Mesendoderm (in vitro differentiated cells): ENCODE data around the gene KBTBD13.
"Not testable (repeated sequence)": the region's sequence is repeated elsewhere in the genome, so short reads cannot be mapped to it uniquely, and the experiment has no call there.

ENCODE experiments used
- DNase-seq: peaks from one replicate; pipeline ENCODE4 v3.0.0; 2013
- H2AK5ac ChIP-seq: 2 replicates; pipeline ENCODE4 v1.6.1; 2013; ENCODE audit warnings: low read length, inconsistent platforms
- H2BK120ac ChIP-seq: 2 replicates; pipeline ENCODE4 v1.6.1; 2013; ENCODE audit warnings: low read depth, mild to moderate bottlenecking, low read length, moderate library complexity, mixed read lengths
- H2BK15ac ChIP-seq: replicated peaks from 2 replicates; pipeline ENCODE4 v1.6.1; 2013; ENCODE audit warnings: low read depth, mild to moderate bottlenecking, moderate library complexity
- H2BK5ac ChIP-seq: 2 replicates; pipeline ENCODE4 v1.6.1; 2013; ENCODE audit warnings: low read length, inconsistent platforms
- H3K18ac ChIP-seq: 2 replicates; pipeline ENCODE4 v1.6.1; 2013; ENCODE audit warnings: mild to moderate bottlenecking, low read length, mixed read lengths
- H3K23ac ChIP-seq: one replicate; pipeline ENCODE4 v1.6.1; 2013; ENCODE audit warnings: low read length
- H3K27ac ChIP-seq: 2 replicates; pipeline ENCODE4 v1.5.1; 2013; ENCODE audit warnings: low read depth, mild to moderate bottlenecking, inconsistent platforms, low read length, moderate library complexity
- H3K27me3 ChIP-seq: 2 replicates; pipeline ENCODE4 v1.6.1; 2013; ENCODE audit warnings: low read length, control low read depth, mild to moderate bottlenecking, inconsistent platforms; ENCODE audit not compliant: insufficient read depth, poor library complexity
- H3K36me3 ChIP-seq: 2 replicates; pipeline ENCODE4 v1.6.1; 2013; ENCODE audit warnings: low read length, inconsistent platforms; ENCODE audit not compliant: control insufficient read depth, insufficient read depth
- H3K4ac ChIP-seq: one replicate; pipeline ENCODE4 v1.6.1; 2013; ENCODE audit warnings: low read depth, mild to moderate bottlenecking, low read length, moderate library complexity
- H3K4me1 ChIP-seq: 2 replicates; pipeline ENCODE4 v1.6.1; 2013; ENCODE audit warnings: low read depth, low read length, inconsistent platforms; ENCODE audit not compliant: control insufficient read depth
- H3K4me2 ChIP-seq: 2 replicates; pipeline ENCODE4 v1.6.1; 2013; ENCODE audit warnings: low read length
- H3K4me3 ChIP-seq: 2 replicates; pipeline ENCODE4 v1.5.1; 2013; ENCODE audit warnings: mild to moderate bottlenecking, low read length
- H3K56ac ChIP-seq: one replicate; pipeline ENCODE4 v1.6.1; 2013; ENCODE audit warnings: low read length
- H3K79me1 ChIP-seq: 2 replicates; pipeline ENCODE4 v1.6.1; 2013; ENCODE audit warnings: low read length, inconsistent platforms
- H3K79me2 ChIP-seq: 2 replicates; pipeline ENCODE4 v1.6.1; 2013; ENCODE audit warnings: mild to moderate bottlenecking, low read length; ENCODE audit not compliant: control insufficient read depth, insufficient read depth
- H3K9ac ChIP-seq: 2 replicates; pipeline ENCODE4 v1.6.1; 2013; ENCODE audit warnings: low read length, inconsistent platforms
- H4K5ac ChIP-seq: one replicate; pipeline ENCODE4 v1.6.1; 2013; ENCODE audit warnings: low read length
- H4K8ac ChIP-seq: one replicate; pipeline ENCODE4 v1.6.1; 2013; ENCODE audit warnings: low read depth, mild to moderate bottlenecking, control low read depth, low read length, moderate library complexity
- WGBS: extraction: QIAGEN DNeasy Blood & Tissue Kit; methylation state at CpG from one replicate; pipeline ENCODE4 v1.1.7; 2013; ENCODE audit warnings: low lambda C conversion rate, missing lambda C conversion rate; ENCODE audit not compliant: insufficient coverage; ENCODE audit errors: extremely low coverage; 5-methylcytosine and 5-hydroxymethylcytosine counted together

KBTBD13 gene

GRCh38 chr15:65074946-65075345 lies 1.6 kb upstream of the KBTBD13 start:
- not testable (repeated sequence) for DNase-seq, H3K36me3 ChIP-seq, H2BK120ac ChIP-seq, H3K4ac ChIP-seq, H3K79me1 ChIP-seq, H4K8ac ChIP-seq, H3K18ac ChIP-seq, H3K23ac ChIP-seq, H3K4me3 ChIP-seq, H3K27ac ChIP-seq, H3K4me1 ChIP-seq, H4K5ac ChIP-seq, H3K56ac ChIP-seq, H3K27me3 ChIP-seq, H3K79me2 ChIP-seq, H3K4me2 ChIP-seq, H2BK5ac ChIP-seq, H2AK5ac ChIP-seq, H3K9ac ChIP-seq, H2BK15ac ChIP-seq
- WGBS = no CpG with 5 or more reads among the region's 22 CpGs

- not testable (repeated sequence) for H2AK5ac ChIP-seq, H2BK120ac ChIP-seq, H3K36me3 ChIP-seq, H3K23ac ChIP-seq, H3K27me3 ChIP-seq, H3K27ac ChIP-seq, H3K79me2 ChIP-seq, H3K4me1 ChIP-seq, H3K4ac ChIP-seq, H2BK5ac ChIP-seq, H4K8ac ChIP-seq, H3K4me2 ChIP-seq, H2BK15ac ChIP-seq, H4K5ac ChIP-seq, H3K79me1 ChIP-seq, H3K9ac ChIP-seq, H3K4me3 ChIP-seq, DNase-seq, H3K18ac ChIP-seq, H3K56ac ChIP-seq
- no CpG with 5 or more reads among the region's 12 CpGs for WGBS
Measured at GRCh38 chr15:65075607-65076395, 745 bp upstream of the KBTBD13 start.

GRCh38 chr15:65077291-65077980 lies 890 bp downstream of the KBTBD13 start:
- H3K27me3 ChIP-seq = no peaks in the 10 kb centered on the region
- no peak overlapping the region for H3K9ac ChIP-seq
- no peak for DNase-seq
- no peaks in the 10 kb centered on the region for H3K36me3 ChIP-seq
- H3K27ac ChIP-seq = no peak overlapping the region
- no peak overlapping the region for H4K8ac ChIP-seq
- no peak overlapping the region for H4K5ac ChIP-seq
- no peak overlapping the region for H3K18ac ChIP-seq
- H3K79me2 ChIP-seq = no peaks in the 10 kb centered on the region
- H3K56ac ChIP-seq = peak overlapping the region; percentile 73
- H3K4me1 ChIP-seq = no peaks in the 10 kb centered on the region
- no peak overlapping the region for H2BK15ac ChIP-seq
- H3K79me1 ChIP-seq = no peaks in the 10 kb centered on the region
- no peak overlapping the region for H3K4ac ChIP-seq
- H3K4me3 ChIP-seq = no peak overlapping the region
- no peak overlapping the region for H3K4me2 ChIP-seq
- no CpG with 5 or more reads among the region's 85 CpGs for WGBS
- H2BK5ac ChIP-seq = no peak overlapping the region
- H2AK5ac ChIP-seq = no peak overlapping the region
- no peak overlapping the region for H3K23ac ChIP-seq
- no peak overlapping the region for H2BK120ac ChIP-seq

- Histone ChIP-seq H2BK120ac (no peak overlapping the region), H3K56ac (peak overlapping the region; percentile 73), H3K9ac (no peak overlapping the region), H3K27ac (no peak overlapping the region), H3K79me1 (no peaks in the 10 kb centered on the region), H3K4me3 (no peak overlapping the region), H3K4me1 (peaks cover 3% of the 10 kb centered on the region), H4K8ac (no peak overlapping the region), H3K18ac (no peak overlapping the region), H4K5ac (no peak overlapping the region), H3K27me3 (no peaks in the 10 kb centered on the region), H2AK5ac (no peak overlapping the region), H3K36me3 (no peaks in the 10 kb centered on the region), H3K79me2 (no peaks in the 10 kb centered on the region), H2BK15ac (no peak overlapping the region), H2BK5ac (no peak overlapping the region), H3K23ac (no peak overlapping the region), H3K4me2 (no peak overlapping the region), H3K4ac (no peak overlapping the region)
- DNase-seq = peak; percentile 93
- WGBS = no CpG with 5 or more reads among the region's 24 CpGs
Measured at GRCh38 chr15:65077981-65078352, 1.4 kb downstream of the KBTBD13 start.

GRCh38 chr15:65079580-65079979 lies 3.0 kb downstream of the KBTBD13 start:
- H3K23ac ChIP-seq = no peak overlapping the region
- WGBS = no CpG with 5 or more reads among the region's 5 CpGs
- no peak overlapping the region for H2AK5ac ChIP-seq
- H3K4ac ChIP-seq = no peak overlapping the region
- H3K79me1 ChIP-seq = no peaks in the 10 kb centered on the region
- DNase-seq = no peak
- no peak overlapping the region for H4K5ac ChIP-seq
- H3K36me3 ChIP-seq = no peaks in the 10 kb centered on the region
- no peaks in the 10 kb centered on the region for H3K79me2 ChIP-seq
- no peak overlapping the region for H2BK15ac ChIP-seq
- no peaks in the 10 kb centered on the region for H3K27me3 ChIP-seq
- H2BK120ac ChIP-seq = no peak overlapping the region
- H3K4me1 ChIP-seq = peaks cover 14% of the 10 kb centered on the region
- H3K56ac ChIP-seq = no peak overlapping the region
- H4K8ac ChIP-seq = no peak overlapping the region
- H3K4me2 ChIP-seq = no peak overlapping the region
- no peak overlapping the region for H2BK5ac ChIP-seq
- H3K4me3 ChIP-seq = no peak overlapping the region
- no peak overlapping the region for H3K9ac ChIP-seq
- no peak overlapping the region for H3K18ac ChIP-seq
- H3K27ac ChIP-seq = no peak overlapping the region
